Measurements from ENCODE around the gene CCDC127.

CCDC127 gene

DNA sequence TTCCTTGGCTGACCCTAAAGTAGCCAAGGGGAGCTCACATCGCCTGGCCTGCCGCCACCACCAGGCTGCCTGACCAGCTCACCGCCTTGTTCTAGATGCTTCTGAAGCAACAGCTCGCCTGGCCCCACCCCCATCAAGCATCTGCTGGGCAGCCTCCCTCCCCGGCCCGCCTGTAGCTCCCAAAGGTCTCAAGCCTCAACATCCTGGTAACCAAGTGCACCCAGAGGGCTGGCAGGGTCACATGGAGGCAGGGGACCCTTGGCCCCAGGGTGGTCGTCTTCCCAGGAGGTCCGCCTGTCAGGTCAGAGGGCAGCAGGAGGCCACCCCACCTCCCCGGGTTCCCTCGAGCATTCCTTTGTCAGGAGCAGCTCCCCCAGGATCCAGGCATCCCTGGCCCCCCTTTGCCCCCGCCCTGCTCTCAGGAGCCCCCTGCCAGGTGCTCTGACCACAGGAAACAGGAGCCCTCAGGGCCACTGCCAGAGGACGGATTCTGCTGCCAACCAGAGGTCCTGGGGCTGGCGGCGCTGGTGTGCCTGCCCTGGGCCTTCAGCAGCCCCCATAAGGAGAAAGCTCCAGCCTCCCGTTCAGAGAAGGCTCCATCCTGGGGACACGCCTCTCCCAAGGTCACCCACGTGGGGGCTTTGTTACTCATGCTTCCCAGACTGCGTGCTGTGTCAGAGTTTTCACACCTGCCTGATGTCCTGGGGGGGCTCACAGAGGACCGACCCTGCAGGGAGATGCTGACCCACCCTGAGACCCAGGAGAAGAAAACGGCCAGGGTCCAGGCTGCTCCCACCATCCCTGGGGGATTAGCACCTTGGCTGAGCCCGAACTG is 30.1 kb downstream of the CCDC127 start:
- DNase-seq = no peak

DNA sequence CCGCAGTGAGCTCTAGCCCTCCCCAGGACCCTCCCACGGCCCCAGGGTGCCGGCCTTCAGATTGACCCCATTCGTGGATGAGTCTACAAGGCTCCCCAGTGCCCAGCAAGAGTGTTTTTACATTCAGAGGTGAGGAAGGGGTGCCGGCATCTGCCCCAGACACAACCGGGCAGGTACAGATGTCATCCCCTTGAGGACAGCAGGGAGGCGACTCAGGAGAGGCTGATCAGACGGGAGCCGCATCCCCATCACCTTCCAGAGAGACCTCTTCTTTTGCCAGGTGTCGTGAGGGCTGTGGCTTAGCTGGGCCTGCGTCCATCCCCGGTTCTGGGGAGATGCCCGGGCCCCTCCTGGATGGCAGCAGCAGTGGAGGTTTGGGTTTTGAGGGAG is 30.9 kb downstream of the CCDC127 start:
- no peak for DNase-seq

DNA sequence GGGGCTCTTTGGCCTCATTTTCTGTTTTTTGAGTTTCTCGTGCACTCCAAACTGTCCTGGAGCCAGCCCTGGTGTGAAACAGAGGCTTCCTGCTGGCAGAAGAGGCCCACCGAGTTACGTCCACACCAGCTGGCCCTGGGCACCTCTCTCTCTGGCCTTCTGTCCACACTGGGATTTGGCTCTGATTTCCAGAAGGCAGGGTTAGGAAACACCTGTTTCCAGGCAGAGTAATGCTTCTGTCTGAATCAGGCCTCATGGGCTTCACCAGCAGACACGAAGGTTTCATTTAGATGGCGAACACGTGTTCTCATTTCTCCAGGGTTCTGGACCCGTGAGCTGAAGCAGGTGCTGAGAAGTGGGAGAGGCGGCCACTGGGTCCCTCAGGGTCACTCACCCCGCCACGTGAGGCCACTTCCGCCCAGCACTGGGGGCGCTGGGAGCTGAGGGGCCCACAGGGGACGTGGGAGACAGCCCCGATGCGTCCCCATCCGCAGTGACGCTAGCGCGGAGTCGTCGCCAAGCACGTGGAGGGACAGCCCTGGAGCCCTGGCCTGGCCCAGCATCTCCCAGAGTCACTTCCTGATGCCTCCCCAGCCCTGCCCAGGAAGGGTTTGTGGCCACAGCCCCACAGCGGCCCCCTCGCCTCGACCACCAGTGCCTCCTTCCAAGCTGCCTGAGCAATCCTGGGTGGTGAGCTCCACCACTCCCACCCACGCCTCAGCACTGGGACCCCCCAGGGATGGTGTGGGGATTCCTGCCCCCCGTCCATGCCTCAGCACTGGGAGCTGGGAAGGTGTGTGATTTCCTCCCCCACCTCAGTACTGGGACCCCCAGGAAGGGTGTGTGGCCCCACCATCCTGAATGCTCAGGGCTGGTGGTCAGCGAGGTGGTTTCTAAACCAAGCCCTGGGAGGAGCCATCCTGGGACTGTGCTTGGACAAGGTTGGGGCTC is 31.6 kb downstream of the CCDC127 start:
- no peak for DNase-seq

DNA sequence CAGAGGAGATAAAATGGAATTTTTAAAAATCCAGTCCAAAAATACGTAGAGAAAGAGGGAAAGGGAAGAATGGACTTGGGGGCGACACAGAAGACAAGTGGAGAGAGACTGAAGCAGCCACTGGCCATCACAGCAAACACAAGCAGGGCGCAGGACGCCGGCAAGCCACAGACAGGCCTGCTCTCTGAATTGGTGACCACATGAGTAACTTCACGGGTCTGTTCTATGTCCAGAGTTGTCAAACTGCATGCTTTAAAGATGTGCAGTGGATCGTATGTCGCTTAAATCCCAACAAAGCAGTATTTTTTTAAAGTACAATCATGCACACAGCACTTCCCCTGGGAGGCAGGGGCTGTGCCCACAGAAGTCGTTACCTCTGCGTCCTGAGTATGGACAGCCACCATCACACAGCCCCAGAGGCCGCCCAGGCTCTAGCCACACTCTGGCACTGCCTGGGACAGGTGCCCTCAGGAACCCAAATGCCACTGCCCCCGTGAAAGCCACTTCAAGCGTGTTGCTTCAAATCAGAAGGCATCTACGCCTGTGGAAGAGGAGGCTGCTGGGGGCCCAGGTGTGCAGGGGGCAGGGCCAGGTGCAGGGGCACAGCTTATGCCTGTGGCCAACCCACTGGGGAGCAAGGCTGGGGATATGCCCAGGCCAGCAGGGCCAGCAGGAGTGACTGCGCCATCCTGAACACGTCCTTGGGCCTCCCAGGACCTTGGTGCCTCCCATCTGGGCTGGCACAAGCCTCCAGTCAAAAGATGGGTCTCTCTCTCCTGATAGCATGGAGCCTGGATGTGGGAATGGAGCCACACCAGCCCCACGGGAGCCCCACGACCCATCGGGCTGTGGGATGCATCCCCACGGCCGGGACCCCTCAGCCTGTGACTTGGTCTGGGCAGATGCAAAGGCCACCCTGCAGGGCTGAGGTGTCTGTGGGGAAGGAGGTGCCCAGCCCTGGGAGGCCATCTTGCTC is 32.6 kb downstream of the CCDC127 start:
- no peak for DNase-seq

DNA sequence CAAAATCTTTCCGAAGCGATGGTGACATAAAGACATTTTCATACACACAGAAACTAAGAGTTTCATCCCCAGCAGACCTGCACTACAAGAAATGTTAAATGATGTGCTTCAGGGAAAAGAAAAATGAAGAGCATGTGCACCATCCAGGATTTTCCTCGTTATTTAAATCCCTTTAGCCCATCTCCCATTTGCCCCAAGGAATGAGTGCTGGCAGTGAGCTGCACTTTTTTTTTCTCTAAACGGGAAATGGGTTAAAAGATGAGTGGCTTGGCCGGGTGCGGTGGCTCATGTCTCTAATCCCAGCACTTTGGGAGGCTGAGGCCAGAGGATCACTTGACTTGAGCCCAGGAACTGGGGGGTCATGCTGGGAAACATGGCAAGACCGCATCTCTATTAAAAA is 33.5 kb downstream of the CCDC127 start:
- no peak for DNase-seq

DNA sequence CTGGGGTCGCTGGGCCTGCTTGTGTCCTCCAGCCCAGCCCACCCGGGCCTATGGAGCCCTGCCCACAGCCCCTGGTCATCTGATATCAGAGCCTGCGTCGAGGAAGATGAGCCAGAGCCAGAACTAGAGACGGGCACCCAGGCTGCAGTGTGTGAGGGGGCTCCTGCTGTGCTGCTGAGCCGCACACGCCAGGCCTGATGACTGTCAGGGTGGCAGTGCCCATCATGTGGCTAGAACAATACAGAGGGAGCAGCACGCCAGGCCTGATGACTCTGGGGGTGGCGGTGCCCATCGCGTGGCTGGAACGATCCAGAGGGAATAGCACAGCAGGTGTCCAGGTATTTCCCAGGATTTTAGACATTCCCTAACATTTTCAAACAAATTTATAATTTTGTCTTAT is 35.8 kb downstream of the CCDC127 start:
- DNase-seq = no peak

DNA sequence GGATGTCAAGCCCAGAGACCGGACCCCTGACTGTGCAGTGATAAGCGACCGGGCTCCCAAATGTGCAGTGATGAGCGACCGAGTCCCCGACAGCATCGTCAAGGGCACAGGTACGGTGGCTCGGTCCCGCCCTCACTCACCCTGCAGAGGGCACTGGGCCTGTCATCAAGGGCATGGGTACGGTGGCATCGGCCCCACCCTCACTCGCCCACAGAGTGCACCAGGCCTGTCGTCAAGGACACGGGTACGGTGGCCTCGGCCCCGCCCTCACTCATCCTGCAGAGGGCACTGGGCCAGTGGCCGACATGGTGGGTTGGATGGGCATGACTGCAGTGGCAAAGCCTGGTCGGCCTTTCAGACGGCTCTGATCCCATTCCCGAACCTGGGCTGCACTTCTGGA is 36.4 kb downstream of the CCDC127 start:
- no peak for DNase-seq

DNA sequence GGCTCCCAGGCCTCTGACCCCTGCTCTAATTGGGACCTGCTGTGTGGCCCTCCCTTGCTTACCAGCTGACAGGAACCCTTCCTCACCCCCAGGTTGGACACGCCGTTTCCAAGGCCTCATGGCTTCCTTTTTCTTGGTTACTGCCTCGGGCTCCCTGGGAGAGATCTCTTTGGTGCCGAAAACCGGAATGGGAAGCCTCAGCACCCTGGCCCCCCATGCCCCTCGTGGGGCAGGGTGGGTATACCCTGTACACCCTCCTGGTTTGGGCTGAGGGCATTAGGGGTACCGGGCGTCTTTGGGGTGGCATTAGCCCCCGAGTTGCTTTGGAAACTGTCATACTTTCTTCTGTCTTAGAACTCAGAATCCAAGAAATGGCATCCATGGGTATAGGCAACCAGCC is 36.8 kb downstream of the CCDC127 start:
- no peak for DNase-seq

DNA sequence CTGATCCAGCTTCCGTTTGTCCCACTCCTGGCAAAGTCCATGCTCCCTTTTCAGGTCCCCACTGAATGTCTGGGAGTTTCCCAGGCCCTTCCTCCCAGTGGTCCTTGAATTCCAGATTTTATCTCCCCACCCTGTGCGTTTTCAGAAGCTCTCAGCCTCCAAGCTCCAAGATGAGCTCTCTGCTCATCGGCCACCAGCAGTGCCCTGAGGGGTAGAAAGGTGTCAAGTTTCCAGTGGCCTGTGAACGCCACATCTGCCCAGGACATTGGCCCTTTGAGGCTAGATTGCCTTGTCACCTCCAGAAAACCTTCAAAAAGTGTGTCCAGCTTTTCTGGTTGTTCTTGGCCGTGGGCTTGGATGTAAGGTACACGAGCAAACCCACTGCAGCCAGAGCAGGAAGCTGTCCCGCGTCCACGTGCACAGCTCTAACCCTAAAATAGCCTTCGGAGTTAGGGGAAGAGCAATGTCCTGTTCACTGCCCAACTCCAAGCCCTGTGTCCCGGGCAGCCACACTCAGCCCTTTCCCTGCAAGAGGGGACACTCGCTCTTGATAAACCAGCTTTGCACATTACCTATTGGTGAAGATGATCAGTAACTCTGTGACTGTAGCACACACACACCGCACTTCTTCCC is 37.6 kb downstream of the CCDC127 start:
- DNase-seq = no peak

DNA sequence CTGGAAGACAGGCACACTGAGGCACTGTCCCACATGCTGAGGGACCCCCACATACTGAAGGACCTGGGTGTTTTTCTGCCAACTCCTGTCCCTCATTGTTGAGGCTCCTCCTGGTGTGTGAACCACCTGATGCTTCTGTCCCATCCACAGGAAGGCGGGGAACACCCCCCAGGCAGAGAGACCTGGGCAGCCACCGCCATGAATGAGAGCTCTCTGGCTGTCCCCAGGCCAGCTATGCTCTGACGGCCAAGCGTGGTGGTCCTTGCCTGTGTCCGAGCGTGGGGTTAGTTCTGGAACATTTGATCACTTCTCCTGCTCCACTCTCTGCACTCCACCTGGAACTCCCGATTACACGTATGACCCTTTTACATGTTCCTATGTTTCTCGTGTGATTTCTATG is 38.6 kb downstream of the CCDC127 start:
- no peak for DNase-seq

DNA sequence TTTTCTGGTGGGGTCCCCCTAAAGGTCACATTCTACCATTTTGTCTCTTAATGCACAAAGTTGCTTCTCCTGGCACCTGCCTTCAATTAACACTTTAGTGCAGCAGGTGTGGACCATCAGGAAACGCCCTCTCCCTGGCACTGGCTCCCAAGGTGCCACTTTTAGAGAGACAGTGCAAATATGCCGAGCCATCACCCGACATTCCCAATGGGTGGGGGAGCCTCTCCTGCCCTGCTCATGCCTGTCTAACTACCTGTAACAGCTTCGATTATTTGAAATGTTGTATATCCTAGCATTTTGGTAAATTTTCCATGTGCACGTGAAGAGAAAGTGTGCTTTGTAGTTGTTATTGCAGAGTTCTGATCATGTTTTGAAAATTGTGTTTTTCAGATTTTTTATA is 39.8 kb downstream of the CCDC127 start:
- DNase-seq = no peak

DNA sequence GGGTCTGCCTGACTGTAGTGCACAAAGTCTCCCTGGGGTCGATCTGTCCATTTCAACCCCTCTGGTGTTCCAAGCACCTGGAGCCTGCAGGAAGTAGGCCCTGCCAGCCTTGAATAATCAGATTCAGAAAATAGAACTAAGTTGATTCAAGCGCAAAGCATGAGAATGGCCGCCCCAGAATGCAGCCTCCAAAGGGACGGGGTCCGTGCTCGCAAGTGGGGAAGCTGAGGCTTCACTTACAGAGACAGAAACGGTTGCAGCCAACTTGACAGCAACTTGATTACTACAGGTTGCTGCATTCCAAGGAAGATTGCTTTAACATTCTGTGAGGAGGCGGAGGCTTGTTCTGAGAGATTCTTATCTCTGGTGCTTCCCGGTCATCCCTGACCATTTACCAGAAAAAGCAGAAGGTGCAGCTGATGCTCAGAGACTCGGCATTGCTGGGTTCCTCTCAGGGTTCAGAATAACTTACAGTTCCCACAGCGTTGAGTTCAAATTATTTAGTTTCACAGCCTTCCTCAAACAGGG is 41.6 kb downstream of the CCDC127 start:
- no peak for DNase-seq

DNA sequence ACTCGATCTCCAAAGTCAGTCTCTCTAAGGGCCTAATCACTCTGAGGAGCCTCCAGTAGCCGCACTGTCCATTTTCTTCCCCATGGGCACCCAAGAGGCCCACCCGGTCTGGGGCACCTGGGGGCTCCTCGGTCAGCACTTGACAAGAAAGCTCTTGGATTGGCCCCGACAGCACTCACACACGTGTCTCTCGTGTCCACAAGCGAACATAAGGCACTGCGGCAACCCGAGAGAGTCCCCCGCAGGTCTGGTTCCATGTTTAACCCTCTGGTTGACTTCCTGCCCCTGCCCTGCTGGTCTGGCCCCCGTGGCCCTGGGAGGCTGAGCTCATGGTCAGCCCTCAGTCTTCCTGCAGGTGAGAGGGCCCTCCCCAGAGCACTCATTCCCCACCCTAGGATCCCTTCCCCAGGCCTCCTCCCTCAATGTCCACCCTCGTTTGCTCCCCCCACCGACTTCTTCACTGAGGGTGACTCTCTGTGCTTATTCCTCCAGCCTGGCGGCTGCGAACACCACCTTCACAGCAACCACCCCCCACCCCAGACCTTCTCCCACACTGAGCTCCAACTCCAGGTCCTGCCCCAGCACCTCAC is 43.0 kb downstream of the CCDC127 start:
- no peak for DNase-seq

DNA sequence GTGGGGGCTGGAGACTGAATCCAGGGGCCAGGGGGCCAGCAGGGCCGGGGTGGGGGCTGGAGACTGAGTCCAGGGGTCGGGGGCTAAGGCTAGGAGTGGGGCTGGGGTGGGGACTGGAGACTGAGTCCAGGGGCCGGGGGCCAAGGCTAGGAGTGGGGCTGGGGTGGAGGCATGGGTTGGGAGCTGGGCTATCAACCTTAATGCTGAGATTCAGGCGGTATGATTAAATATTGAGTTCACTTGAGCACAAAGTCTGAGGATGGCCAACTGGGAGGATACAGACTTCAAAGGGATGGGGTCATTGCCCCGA is 43.7 kb downstream of the CCDC127 start:
- no peak for DNase-seq

DNA sequence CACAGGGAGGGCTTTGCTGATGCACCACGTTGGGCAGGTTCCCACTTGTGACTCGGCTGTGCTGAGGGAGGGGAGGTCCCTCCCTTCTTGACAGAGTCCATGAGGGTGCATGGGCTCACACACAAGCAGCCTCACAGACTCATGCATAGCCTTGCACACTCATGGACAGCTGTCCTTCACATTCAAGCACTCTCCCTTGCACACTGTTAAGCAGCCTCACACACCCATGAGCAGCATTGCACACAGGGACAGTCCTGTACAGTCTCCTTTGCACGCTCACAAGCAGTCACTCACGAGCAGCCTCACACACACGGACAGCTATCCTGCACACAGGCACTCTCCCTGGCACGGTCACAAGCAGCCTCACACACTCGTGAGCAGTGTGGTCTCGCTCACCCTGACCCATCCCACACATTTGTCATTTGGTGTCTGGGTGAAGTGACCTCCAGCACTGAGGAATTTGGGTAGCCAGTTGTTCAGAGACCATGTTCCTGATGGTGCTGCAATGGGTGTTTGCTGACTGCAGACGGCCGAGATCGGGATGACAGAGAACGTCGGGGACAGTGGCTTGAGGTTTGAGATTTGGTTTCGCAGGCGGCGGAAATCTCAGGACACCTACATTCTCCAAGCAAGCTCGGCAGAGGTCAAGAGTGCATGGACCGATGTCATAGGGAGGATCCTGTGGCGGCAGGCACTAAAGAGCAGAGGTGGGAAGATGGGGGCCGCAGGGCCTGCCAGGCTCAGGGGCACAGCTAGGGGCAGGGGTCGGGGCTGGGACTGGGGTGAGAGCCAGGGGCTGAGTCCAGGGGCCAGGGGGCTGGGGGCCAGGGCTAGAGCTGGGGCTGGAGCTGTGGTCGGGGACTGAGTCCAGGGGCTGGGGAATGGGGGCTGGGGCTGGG is 44.3 kb downstream of the CCDC127 start:
- DNase-seq = no peak

DNA sequence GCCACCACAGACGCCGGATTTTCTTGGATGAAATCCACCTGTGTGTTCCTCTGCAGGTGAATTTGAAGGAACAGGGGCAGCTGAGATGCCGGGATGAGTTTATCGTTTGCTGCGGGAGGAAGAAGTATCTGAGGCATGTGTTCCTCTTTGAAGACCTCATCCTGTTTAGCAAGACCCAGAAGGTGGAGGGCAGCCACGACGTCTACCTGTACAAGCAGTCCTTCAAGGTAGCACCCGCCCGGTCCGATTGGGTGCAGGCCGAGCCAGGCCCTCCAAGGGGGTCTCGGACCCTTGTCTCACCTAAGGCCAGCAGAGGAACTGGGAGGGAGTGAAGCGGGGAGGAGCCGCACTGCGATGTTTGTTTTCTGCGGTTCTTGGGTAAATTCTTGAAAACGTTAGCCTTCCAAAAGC is 45.1 kb downstream of the CCDC127 start:
- DNase-seq = no peak

DNA sequence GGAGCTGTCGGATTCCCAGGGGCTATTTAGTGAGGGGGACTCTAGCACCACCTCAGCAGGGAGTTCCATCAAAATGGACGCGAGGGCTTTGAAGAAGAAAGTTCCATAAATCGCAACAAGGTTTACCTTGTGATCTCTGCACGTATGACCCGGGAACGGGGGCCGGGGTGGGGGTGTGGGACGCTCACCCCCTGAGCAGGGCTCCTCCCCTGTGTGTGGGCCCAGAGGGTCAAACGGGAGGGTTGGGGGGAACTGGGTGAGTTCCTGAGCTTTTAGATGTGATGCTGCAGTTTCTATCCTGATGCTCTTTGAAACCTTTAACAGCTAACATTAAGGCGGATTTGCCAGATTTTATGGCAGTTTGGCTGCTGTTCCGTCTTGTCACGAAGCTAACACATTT is 45.5 kb downstream of the CCDC127 start:
- no peak for DNase-seq

DNA sequence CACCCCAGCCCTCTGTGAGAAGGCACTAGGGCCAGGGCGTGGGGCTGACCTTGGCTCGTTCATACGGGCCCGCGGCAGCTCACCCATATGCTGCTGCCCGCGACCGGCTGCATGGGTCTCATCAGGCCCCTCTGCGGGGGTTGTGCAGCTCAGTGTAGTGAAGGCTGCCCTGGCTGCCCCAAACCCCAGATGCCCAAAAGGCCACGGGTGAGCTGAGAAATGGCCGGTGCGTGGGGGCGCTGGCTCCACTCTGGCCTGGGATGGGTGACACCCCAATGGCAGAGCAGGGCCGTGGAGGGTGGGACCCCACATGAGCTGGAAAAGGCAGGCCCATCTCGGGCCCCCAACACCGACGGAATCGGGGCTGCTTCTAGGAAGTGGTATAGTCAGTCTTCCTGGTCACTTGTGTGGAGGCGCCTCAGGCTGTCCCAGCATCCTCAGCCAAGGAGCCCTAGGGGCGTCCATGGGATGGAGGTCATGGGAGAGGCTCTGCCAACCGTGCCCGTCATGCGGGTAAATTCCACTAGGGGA is 46.1 kb downstream of the CCDC127 start:
- DNase-seq = no peak

DNA sequence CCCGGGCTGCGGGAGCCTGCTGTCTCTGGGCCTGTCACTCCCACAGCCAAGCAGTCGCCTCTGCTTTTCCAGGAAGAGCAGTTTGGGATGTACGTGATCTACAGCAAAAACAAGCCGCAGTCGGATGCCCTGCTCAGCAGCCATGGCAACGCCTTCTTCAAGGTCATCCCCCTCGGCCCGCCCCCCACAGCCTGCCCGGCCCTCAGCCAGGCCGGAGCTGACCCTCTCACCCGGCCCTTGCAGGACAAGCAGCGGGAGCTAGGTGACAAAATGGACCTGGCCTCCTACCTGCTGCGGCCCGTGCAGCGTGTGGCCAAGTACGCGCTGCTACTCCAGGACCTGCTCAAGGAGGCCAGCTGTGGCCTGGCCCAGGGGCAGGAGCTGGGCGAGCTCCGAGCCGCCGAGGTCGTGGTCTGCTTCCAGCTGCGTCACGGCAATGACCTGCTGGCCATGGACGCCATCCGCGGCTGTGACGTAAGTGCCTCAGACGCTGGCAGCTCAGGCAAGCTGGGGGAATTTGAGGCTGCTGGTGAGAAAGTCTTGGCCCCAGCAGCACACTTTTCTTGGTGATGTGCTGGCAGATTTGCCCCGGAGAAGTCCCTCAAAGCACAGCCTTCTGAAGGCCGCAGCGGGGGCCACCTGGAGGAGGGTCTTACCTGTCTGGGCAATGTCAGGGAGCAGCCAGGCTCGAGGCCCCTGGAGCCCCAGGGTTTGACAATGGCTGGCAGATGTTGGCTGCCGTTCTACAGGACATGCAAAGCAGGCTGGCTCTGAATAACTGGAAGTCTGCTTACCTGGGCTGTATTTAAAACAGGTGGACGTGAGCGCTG is 46.8 kb downstream of the CCDC127 start:
- no peak for DNase-seq

DNA sequence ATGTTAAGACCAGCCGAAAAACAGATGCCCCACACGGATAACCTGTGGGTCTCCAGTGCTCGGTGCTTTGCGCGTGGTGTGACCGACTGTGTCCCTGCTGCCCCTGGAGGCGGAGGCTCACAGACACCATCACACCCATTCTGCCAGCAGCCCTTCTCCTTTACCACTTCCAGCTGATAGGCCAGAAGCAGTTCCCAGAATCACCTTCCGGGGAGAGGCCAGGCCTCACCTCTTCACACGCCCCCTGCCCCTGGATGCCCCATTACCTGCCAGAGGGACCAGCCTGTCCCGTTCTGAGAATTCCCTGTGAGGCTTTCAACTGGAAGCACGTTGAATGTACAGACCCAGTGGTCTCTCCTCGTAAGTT is 48.2 kb downstream of the CCDC127 start:
- no peak for DNase-seq
